Muscle of leg (tissue), 11 donors: ENCODE measurements around the gene MXRA8. TPM values are rescaled to one million over a fixed set of nuclear protein-coding genes. Genes with fewer than 3 reads are reported as not detected.
"Not testable (repeated sequence)": the region's sequence is repeated elsewhere in the genome, so short reads cannot be mapped to it uniquely, and the experiment has no call there.

Source experiments
- DNase-seq: peaks from one replicate; pipeline ENCODE4 v3.0.0; 2013
- H3K27ac ChIP-seq: one replicate; pipeline ENCODE4 v1.5.1; 2013; ENCODE audit warnings: mild to moderate bottlenecking, low read length, control low read depth
- H3K27me3 ChIP-seq: one replicate; pipeline ENCODE4 v1.6.1; 2013; ENCODE audit warnings: low read length; ENCODE audit not compliant: control insufficient read depth, insufficient read depth
- H3K36me3 ChIP-seq: one replicate; pipeline ENCODE4 v1.6.1; 2013; ENCODE audit warnings: low read length; ENCODE audit not compliant: control insufficient read depth, insufficient read depth
- H3K4me1 ChIP-seq: one replicate; pipeline ENCODE4 v1.6.1; 2013; ENCODE audit warnings: low read length; ENCODE audit not compliant: control insufficient read depth, insufficient read depth
- H3K4me3 ChIP-seq: one replicate; pipeline ENCODE4 v1.5.1; 2013; ENCODE audit warnings: low read length, control low read depth
- H3K9me3 ChIP-seq: replicated peaks from 2 replicates; pipeline ENCODE4 v1.6.1; 2013; ENCODE audit warnings: low read depth, low read length; ENCODE audit not compliant: control insufficient read depth
- WGBS: methylation state at CpG from one replicate; pipeline ENCODE4 v1.1.5; 2013; ENCODE audit warnings: missing lambda C conversion rate; ENCODE audit not compliant: insufficient coverage; 5-methylcytosine and 5-hydroxymethylcytosine counted together
- polyA plus RNA-seq, 8 donors: library from polyadenylated mRNA; unstranded; fragments of 120-200 nt; gene quantifications; one replicate each; pipeline versions ENCODE4 v1.2.1 to v1.2.3, GENCODE V29; 2013; ENCODE audit warnings: inconsistent platforms in 1 of 8, low replicate concordance in 1 of 8; ENCODE audit not compliant: insufficient read length in 8 of 8, insufficient read depth in 1 of 8
- total RNA-seq: library from RNA; stranded (reverse); fragments of 120-200 nt; gene quantifications from one replicate; pipeline ENCODE4 v1.2.4, GENCODE V29; 2013

MXRA8 gene
- total and polyA plus RNA-seq, 9 donors = 56.2 to 113 (median 87.9) TPM

DNA sequence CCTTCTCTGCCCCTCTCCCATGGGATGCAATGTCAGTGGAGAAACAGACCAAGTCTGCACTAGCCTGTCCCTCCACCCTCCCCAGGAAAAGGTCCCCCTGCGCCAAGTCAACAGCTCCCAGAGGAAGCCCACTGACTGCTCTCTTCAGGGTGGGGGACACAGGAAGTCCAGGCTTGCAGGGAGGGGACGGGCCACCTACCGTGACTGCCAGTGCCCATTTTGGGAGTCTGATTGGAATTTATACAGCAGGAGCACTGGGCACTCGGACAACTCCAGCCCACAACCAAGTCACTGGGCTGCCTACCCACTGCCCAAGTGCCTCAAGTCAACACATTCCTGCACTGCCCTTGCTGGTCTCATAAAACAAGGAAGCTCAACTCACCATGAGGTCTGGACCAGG is 34.7 kb upstream of the MXRA8 start:
- Histone ChIP-seq H3K36me3 (peaks cover 84% of the 10 kb centered on the region), H3K4me3 (no peak overlapping the region), H3K27ac (no peak overlapping the region), H3K9me3 (no peaks in the 10 kb centered on the region), H3K27me3 (no peaks in the 10 kb centered on the region), H3K4me1 (peaks cover 6% of the 10 kb centered on the region)
- DNase-seq = no peak
- 92% methylated on average over 3 of the region's 4 CpGs for WGBS

DNA sequence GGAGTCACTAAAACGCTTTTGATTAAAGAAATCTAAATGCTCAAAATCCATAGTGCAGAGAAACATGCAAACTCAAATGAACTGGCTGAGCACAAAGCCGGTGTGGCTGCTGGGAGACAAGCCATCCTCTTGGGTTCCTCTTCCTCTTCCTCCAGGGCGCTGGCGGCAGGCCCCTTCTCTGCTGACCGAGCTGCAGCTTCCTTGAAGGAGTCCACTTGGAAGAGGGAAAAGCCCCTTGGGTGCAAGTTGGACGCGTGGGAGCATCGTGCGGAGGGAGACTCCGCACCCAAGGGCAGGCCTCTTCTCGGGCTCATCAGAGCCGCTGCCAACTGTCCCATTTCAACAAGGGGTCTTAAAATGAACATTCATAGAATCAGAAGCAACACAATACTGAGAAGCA is 32.9 kb upstream of the MXRA8 start:
- Histone ChIP-seq H3K9me3 (no peaks in the 10 kb centered on the region), H3K27ac (no peak overlapping the region), H3K4me1 (no peaks in the 10 kb centered on the region), H3K4me3 (no peak overlapping the region), H3K36me3 (peaks cover 90% of the 10 kb centered on the region), H3K27me3 (no peaks in the 10 kb centered on the region)
- DNase-seq = no peak
- 91% methylated on average over 10 of the region's 12 CpGs for WGBS

DNA sequence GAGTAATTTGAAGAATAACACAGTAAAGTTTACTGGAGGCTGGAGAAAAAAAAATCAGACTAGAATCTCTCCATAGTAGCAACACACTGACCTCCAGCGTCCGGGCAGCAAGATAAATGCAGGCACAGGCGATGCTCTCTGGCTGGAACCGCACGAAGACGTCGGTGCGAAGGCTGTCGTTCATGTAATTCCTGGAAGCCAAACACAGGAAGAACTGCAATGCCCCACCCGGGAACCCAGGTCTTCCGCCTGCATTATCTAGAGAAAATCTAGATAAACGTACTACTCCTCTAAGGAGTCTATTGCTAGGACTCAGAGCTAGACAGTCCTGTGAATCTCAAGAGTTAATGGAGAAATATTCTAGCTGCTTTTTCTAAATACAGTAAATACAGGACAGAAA is 32.3 kb upstream of the MXRA8 start:
- H3K27ac ChIP-seq = no peak overlapping the region
- H3K27me3 ChIP-seq = no peaks in the 10 kb centered on the region
- no peak for DNase-seq
- peaks cover 93% of the 10 kb centered on the region for H3K36me3 ChIP-seq
- H3K9me3 ChIP-seq = no peaks in the 10 kb centered on the region
- WGBS = 90% methylated on average over 8 of the region's 12 CpGs
- no peak overlapping the region for H3K4me3 ChIP-seq
- H3K4me1 ChIP-seq = no peaks in the 10 kb centered on the region

DNA sequence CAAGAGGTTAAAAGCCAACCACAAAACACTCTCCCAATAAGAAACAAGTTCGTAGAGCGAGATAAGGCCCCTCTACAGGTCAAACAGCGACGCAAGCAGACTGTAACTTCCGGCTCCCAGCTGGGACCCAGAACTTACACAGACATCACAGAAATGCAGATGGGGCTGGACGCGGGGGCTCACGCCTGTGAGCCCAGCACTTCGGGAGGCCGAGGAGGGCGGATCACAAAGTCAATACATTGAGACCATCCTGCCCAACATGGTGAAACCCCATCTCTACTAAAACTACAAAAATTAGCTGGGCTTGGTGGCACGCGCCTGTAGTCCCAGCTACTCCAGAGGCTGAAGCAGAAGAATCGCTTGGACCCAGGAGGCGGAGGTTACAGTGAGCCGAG is 29.7 kb upstream of the MXRA8 start:
- H3K27ac ChIP-seq = no peak overlapping the region
- WGBS = 98% methylated on average over 10 of the region's 16 CpGs
- no peaks in the 10 kb centered on the region for H3K27me3 ChIP-seq
- H3K4me1 ChIP-seq = no peaks in the 10 kb centered on the region
- no peaks in the 10 kb centered on the region for H3K9me3 ChIP-seq
- DNase-seq = no peak
- H3K36me3 ChIP-seq = peaks cover 77% of the 10 kb centered on the region
- no peak overlapping the region for H3K4me3 ChIP-seq

DNA sequence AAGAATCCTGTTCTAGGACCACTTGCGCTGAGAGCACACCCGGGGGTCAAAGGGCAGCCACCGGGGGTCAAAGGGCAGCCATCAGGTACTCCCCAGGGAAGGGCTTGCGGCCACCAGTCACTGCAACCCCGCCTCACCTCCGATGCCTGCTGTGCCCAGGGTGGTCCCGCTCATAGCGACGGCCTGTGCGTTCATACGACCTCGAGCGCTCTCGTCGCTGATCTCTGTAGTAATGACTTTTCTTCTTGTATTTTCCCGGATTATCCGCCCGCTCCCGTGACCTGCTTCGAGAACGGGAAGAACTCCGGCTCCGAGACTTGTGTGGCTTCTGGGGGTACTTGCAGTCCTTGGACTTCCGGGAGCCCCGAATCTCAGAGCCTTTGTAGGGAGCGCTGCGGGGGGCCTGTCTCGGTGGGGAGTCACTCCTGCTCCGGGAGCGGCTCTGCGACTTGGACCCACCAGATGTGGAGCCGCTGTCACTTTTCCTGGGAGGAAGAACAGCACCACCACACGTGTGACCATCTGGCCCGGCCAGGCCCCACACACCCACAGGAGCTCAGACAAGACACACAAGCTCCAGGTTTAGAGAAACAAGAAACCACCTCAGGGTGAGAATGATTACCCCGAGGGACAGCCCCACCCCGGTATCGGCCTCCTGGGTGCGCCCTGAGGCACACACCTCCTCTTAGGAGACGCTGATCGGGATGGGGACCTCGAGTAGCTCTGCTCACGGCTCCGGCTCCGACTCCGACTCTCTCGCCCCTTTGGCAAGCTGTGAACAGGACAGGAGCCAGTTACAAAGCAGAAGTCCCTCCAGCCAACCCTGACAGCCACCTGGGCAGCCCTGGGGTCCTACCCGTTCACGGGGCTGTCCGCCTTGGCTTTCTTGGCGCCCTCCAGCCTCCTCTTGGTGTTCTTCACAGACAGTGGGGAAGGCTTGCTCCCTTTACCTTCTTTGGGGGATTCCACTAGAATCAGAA is 29.0 kb upstream of the MXRA8 start:
- H3K4me3 ChIP-seq = no peak overlapping the region
- H3K27me3 ChIP-seq = no peaks in the 10 kb centered on the region
- peaks cover 70% of the 10 kb centered on the region for H3K36me3 ChIP-seq
- no peaks in the 10 kb centered on the region for H3K4me1 ChIP-seq
- no peaks in the 10 kb centered on the region for H3K9me3 ChIP-seq
- no peak overlapping the region for H3K27ac ChIP-seq
- DNase-seq = no peak
- 92% methylated on average over 48 of the region's 50 CpGs for WGBS

DNA sequence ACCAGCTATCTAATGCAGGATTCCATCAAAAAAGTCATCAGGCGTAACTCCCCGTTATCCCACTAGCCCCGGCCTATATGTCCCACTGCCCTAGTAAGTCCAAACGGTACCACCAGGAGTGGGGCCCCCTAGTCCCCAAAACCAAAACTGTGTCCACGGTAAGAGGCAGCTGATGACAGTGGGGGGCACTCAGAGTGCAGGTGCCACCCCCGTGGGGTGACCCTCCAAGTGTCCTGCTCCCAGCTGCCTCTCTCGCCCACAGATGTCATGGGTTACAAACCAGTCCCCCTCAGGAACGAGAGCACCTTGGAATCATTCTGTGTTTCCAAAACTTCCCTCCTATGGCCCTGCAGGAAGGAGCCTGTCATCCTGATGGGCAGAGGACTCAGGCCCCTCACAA is 27.6 kb upstream of the MXRA8 start:
- Histone ChIP-seq H3K27me3 (no peaks in the 10 kb centered on the region), H3K36me3 (peaks cover 64% of the 10 kb centered on the region), H3K4me3 (no peak overlapping the region), H3K9me3 (no peaks in the 10 kb centered on the region), H3K4me1 (no peaks in the 10 kb centered on the region), H3K27ac (no peak overlapping the region)
- WGBS = 95% methylated on average over 4 of the region's 8 CpGs
- no peak for DNase-seq

DNA sequence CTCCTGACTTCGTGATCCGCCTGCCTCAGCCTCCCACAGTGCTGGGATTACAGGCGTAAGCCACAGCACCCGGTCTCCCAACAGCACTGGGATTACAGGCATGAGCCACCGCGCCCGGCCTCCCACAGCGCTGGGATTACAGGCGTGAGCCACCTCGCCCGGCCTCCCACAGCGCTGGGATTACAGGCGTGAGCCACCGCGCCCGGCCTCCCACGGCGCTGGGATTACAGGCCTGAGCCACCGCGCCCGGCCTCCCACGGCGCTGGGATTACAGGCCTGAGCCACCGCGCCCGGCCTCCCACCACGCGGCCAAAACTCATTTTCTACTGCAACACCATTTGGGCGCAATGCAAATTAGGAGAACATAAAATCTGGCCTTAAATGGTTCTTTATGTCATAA is 27.0 kb upstream of the MXRA8 start:
- DNase-seq, H3K9me3 ChIP-seq, H3K4me1 ChIP-seq, H3K27me3 ChIP-seq, H3K27ac ChIP-seq, H3K4me3 ChIP-seq: not testable (repeated sequence)
- WGBS = 92% methylated on average over 20 of the region's 29 CpGs
- peaks cover 58% of the 10 kb centered on the region for H3K36me3 ChIP-seq

DNA sequence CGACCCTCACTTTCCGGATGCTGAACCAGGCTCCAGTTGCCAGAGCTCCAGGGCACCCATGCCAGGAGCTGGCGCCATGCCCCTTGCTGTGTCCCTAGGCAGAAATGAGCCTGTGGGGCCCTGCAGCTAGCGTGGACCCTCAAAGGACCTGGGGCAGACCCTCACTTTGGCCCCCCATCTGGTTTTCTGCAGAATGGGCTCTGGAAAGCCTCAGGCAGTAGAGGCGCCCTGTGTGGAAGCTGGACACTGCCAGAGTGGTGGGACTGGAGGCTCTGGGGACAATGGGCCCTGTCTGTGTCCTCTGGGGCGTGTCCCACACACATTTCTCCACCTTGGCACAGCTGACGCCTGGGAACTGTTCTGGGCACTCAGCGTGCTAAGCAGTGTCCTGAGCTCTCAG is 22.9 kb upstream of the MXRA8 start:
- peaks cover 19% of the 10 kb centered on the region for H3K36me3 ChIP-seq
- no peaks in the 10 kb centered on the region for H3K27me3 ChIP-seq
- no peak overlapping the region for H3K4me3 ChIP-seq
- no peak for DNase-seq
- H3K4me1 ChIP-seq = no peaks in the 10 kb centered on the region
- 68% methylated on average over 7 of the region's 8 CpGs for WGBS
- H3K27ac ChIP-seq = no peak overlapping the region
- no peaks in the 10 kb centered on the region for H3K9me3 ChIP-seq

DNA sequence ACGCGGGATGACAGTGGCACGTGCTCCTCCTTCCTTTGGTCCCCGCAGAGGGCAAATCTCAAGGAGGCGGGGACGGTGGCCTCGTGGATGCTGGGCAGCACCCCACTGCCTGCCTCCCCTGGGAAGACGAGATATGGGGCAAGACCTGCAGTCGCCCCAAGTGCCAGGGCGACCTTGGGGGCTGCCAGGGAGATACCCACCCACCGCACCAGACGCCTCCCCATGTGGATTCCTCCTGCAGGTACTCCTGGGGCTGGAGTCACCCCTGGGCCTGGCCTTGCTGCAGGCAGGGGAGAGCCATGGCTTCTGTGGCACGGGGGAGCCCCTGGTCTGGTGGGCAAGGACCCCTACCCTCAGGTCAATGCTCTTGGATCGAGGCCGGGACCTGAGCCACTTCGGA is 22.5 kb upstream of the MXRA8 start:
- Histone ChIP-seq H3K4me3 (no peak overlapping the region), H3K36me3 (peaks cover 14% of the 10 kb centered on the region), H3K4me1 (peaks cover 4% of the 10 kb centered on the region), H3K27ac (no peak overlapping the region), H3K27me3 (no peaks in the 10 kb centered on the region), H3K9me3 (no peaks in the 10 kb centered on the region)
- 92% methylated on average over 16 of the region's 16 CpGs for WGBS
- DNase-seq = no peak

DNA sequence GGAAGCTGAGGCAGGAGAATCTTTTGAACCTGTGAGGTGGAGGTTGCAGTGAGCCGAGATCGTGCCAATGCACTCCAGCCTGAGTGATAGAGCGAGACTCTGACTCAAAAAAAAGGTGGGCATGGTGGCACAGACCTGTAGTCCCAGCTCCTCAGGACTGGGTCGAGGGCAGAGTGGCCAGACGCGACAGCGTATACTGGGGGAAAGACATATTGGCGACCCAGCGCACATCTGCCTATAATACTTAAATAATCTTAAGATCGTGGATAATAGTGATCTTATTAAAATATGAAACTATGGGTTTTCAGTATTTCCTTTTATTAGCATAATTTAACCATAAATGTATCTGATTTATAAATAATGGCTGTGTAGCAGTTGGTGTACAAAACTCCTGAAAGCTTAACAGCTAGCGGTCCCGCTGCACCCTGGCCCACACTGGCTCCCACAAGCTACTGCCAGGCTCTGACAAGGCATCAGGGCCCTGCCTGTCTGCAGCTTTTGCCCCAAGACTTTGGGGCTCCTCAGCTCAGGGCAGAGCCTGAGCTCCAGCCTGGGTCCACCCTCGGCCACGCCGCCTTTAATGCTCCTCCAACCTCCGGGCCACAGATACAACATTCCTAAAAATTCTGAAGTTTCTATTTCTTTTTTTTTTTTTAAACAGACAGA is 19.3 kb upstream of the MXRA8 start:
- WGBS = 91% methylated on average over 8 of the region's 16 CpGs
- Histone ChIP-seq H3K9me3 (no peaks in the 10 kb centered on the region), H3K4me3 (no peak overlapping the region), H3K36me3 (peaks cover 18% of the 10 kb centered on the region), H3K27me3 (no peaks in the 10 kb centered on the region), H3K4me1 (peaks cover 20% of the 10 kb centered on the region), H3K27ac (no peak overlapping the region)
- no peak for DNase-seq
